NCI-H2196 treated with DMSO at 0.1 percent for 48 hours (cell line): ENCODE results near the gene KLHL35.

Source experiments
- DNase-seq: peaks from one replicate; lab custom pipeline; 2025; ENCODE audit not compliant: unreplicated experiment; lab: John Stamatoyannopoulos, UW

The KLHL35 gene

GRCh38 chr11:75469785-75470405, 36.9 kb upstream of the KLHL35 start:
- no peak for DNase-seq

- peak; percentile 39 for DNase-seq
These were observed 35.7 kb upstream of the KLHL35 start for GRCh38 chr11:75468534-75469340.

GRCh38 chr11:75467881-75468280, 34.9 kb upstream of the KLHL35 start:
- DNase-seq, result no peak

- DNase-seq, result no peak
These were observed 34.3 kb upstream of the KLHL35 start for GRCh38 chr11:75467311-75467710.

GRCh38 chr11:75465701-75466531, 32.9 kb upstream of the KLHL35 start:
- no peak for DNase-seq

- no peak for DNase-seq
These were observed 30.2 kb upstream of the KLHL35 start for GRCh38 chr11:75463106-75463774.

GRCh38 chr11:75462117-75462653, 29.2 kb upstream of the KLHL35 start:
- no peak for DNase-seq

GRCh38 chr11:75461151-75461550, 28.1 kb upstream of the KLHL35 start:
- DNase-seq, result no peak

GRCh38 chr11:75456596-75457183, 23.7 kb upstream of the KLHL35 start:
- DNase-seq, result no peak

- peak; percentile 64 for DNase-seq
These were observed 22.0 kb upstream of the KLHL35 start for GRCh38 chr11:75454987-75455386.

GRCh38 chr11:75453916-75454655, 21.1 kb upstream of the KLHL35 start:
- no peak for DNase-seq

- DNase-seq, result no peak
These were observed 18.1 kb upstream of the KLHL35 start for GRCh38 chr11:75450826-75451821.

- no peak for DNase-seq
These were observed 17.2 kb upstream of the KLHL35 start for GRCh38 chr11:75450236-75450635.

- no peak for DNase-seq
These were observed 16.8 kb upstream of the KLHL35 start for GRCh38 chr11:75449776-75450175.

- no peak for DNase-seq
These were observed 16.3 kb upstream of the KLHL35 start for GRCh38 chr11:75449271-75449670.

- DNase-seq, result no peak
These were observed 14.4 kb upstream of the KLHL35 start for GRCh38 chr11:75447415-75447814.

GRCh38 chr11:75445315-75445953, 12.4 kb upstream of the KLHL35 start:
- no peak for DNase-seq

GRCh38 chr11:75443043-75443442, 10.0 kb upstream of the KLHL35 start:
- DNase-seq, result no peak
